NCI-H2029 (cell line): ENCODE results near the gene GPR153.

ENCODE experiments used
- DNase-seq: peaks from one replicate; lab custom pipeline; 2025; lab: John Stamatoyannopoulos, UW

Gene GPR153

DNA sequence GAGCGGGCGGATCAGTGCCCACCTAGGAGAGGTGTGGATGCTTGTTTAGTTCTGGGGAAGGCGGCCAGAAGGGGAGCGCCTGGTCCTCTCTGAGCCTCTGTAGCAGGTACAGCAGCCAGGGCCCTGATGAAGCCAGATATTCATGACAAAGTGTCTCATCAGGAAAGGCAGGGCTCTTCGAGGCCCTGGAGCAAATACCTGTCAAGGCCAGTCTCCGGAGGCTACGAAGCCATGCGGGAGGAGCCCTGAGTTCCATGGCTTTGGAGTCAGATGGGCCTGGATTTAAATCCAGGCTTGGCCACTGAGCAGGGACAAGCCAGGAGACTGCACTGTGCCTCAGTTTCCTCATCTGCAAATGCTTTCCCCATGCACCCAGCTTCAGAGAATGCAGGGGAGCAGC is 25.4 kb upstream of the GPR153 start:
- no peak for DNase-seq

DNA sequence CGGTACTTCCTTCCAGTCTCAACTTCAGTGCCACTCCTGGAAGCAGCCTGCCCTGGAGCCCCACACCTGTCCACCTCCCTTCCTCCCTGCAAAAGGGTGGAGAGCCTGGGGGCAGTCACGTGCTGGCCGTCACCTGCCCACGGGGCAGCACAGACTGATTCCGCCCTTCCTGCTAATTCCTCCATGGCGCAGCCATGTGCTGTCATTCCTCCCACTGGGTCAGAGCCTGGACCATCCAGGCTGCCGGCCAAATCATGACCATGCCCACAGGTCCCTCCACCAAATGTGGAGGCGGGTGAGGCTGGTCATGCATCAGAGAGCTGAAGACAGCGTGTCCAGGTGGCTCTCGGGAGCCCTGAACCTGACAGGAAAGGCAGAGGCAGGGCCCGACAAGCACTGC is 24.4 kb upstream of the GPR153 start:
- DNase-seq = no peak

DNA sequence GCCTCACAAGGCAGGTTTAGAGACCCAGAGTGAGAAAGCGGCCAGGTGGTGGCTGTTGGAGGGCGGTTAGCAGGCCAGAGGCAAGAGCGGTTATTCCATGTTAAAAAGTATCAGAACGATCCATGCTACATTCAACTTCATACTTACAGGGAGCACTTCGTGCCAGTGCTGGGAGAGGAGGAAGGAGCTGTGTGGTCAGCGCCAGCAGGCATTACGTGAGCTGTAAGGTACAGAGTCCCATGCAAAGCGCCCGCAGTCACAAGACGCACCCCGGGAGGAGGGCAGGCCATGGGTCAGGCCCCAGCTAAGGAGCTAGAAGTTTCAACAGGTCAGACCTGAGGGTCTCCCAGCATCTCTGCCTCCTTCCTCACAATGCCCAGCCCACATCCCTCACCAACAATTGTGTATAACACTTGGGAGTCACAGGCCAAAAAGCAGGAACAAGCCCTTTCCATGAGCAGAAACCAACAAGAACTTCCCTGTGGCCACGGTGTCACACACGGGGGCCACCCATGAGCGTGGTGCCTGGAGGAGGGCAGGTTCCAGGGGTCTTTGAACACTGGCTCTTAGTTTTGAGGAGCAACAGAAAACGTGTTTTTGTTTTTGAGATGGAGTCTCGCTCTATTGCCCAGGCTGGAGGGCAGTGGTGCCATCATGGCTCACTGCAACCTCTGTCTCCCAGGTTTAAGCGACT is 21.8 kb upstream of the GPR153 start:
- no peak for DNase-seq

DNA sequence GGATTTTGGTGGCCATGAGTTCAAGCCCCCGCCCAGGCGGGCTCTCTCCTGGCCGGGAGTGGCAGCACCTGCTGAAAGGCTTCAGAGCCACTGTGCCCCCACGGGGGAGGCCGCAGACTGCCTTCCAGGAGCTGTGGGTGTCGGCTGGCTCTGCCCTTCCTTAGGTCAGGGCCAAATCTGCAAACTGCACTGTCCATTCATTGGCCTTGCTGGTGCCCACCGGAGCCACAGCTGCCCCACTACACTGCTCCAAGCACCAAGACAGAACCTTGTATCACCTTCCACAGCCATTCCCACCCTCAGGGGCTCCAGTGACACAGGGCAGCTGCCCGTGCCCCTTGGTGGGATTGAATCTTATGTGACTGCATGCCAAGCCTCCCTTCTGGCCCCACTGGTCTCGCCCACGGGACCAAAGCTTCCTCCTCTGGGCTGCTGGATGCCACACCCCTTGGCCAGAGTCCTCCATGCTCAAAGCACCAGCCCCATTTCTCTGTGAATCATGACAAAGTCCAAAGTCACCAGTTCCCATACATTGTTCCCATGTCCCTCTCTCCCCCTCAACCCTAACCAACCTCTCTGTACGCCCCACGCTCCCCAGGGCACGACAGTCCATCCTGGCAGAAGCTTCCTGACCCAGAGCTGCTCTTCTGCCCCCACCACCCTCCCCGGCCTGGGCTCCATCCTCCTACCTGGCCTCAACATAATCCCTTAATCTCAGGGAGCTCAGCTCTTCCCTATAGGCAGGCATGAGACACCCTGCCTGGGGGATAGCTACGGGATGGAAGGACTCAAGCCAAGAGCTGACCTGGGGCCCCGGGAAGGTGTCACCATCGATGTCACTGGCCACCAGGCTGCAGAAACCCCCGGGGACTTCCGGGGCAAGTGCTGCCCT is 20.9 kb upstream of the GPR153 start:
- DNase-seq = no peak

DNA sequence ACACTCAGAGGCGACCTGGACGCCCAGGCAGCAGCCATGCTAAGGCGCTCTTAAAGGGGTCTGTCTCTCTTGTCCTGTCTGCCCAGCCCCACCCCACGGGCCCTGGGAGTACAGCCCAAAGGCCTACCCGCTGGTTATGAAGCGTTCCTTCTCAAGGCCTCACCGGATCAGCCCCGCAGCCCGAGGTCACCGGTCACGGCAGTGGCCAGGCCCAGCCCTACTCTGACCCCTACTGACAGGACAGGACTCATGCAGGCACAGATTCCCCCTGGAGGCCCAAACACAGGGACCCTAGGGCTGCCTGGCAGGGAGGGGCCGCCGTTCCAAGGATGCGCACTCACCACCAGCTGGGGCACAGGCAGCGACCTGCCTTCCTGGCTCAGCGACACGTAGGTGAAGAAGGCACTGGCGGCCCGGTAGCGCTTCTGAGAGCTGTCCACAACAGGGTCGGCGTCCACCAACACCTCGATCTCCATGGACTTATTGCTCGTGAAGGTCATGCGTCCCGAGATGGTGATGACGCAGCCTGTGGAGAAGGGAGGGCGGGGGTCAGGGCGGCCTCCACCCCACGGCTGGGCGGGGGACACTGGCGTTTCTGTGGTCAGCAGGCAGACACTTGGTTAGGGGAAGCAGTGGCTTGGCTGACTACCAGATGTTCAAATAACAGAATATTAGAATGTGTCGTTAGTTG is 20.0 kb upstream of the GPR153 start:
- no peak for DNase-seq

DNA sequence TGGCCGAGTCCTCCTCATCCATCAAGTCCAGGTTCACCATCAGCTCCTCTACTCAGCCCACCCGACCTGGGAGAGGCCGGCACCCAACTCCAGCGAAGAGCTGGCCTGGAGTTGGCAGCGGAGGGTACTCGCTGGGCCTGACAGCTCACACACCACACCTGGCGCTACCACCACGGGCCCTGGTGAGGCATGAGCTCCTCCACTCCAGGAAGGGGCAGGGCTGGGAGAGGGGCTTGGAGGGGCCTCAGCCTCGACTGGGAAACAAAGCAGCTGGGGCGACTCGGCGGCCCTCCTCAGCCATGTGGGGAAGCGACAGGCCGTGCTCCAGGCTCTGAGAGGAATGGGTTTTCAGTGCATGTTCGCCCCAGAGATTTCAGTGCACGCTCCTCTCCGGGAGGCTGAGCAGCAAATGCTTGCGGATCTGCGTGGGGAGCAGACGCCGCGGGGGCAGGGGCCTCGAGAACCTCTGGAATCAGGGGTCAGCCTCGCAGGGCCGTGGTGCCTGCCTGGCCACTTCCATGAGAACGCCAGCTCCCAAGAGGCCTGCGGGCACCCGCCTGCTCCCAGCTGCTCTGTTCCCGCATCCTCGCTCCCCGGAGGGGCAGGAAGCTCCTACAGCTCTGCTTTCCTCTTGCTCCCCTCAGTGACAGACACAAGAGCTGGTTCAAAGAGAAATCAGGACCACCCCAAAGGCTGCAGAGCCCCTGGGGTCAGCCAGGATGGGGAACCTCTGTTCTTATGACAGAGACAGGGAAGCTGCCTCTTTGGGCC is 18.9 kb upstream of the GPR153 start:
- DNase-seq = no peak

DNA sequence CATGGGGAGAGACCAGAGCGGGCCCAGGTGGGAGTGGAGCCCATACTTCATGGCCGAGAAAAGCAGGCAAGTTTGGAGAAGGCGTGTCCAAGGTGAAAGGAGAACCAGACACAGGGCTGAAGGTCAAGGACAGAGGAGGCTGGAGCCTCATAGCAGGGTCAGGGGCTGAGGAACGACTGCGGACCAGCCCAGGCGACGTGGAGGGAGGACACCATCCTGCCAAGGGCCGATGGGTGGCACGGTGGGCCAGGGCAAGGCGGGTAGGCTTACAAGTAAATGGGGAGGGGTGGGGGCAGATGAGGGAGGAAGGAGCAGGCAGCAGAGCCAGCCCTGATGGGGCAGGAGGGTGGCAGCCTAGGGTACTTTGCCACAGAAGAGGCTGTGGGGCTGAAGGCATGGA is 18.2 kb upstream of the GPR153 start:
- no peak for DNase-seq

DNA sequence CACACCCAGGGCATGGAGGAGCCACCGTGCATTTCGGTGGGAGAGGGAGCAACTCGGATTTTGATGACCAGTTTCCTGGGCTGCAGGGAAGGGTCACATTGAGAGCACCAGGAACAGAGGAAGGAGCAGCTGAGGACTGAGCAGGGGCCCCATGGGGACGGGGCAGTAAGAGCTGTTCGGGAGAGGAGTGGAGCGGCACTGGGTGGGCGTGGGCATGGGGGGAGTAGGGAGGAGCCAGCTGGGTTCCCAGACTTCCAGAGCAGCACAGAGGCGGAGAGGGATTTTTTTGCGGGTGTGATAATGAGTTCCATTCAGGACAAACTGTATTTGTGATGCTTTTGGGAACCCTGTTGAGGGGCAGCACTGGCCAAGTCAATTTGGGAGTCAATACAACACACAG is 17.4 kb upstream of the GPR153 start:
- DNase-seq = no peak

DNA sequence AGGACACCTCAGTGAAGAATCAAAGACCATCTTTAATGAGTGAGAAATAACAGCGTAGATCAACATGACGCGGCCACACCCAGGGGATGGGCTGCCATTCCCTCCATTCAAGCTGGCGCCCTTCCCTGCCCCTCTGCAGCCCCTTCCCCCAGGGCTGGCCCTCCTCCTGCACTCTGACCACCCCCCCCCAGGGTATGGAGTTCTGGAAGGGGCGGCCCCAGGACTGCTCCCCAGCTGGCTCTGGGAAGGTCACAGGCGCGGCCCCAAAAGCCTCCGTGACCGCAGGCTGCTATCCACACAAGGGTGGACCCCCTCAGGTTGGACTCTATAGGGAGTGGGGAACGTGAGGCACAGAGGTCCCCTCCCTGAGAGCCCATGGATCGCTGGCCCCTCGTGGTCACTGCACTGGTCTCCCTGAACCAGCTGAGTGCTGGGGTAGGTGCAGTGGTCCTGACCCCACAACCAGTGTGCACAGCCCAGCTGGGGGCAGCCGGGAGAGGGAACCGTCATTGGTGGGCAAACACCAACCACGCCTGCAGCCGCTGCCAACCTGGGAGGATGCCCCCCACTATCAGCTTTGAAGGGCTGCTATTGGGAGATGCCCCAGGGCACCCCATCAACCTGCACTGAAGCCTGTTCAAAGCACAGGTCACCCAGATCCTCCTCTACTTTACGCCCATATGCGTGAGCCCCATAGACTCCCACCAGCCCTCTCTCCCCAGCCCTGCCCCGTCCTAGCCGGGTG is 16.1 kb upstream of the GPR153 start:
- no peak for DNase-seq

DNA sequence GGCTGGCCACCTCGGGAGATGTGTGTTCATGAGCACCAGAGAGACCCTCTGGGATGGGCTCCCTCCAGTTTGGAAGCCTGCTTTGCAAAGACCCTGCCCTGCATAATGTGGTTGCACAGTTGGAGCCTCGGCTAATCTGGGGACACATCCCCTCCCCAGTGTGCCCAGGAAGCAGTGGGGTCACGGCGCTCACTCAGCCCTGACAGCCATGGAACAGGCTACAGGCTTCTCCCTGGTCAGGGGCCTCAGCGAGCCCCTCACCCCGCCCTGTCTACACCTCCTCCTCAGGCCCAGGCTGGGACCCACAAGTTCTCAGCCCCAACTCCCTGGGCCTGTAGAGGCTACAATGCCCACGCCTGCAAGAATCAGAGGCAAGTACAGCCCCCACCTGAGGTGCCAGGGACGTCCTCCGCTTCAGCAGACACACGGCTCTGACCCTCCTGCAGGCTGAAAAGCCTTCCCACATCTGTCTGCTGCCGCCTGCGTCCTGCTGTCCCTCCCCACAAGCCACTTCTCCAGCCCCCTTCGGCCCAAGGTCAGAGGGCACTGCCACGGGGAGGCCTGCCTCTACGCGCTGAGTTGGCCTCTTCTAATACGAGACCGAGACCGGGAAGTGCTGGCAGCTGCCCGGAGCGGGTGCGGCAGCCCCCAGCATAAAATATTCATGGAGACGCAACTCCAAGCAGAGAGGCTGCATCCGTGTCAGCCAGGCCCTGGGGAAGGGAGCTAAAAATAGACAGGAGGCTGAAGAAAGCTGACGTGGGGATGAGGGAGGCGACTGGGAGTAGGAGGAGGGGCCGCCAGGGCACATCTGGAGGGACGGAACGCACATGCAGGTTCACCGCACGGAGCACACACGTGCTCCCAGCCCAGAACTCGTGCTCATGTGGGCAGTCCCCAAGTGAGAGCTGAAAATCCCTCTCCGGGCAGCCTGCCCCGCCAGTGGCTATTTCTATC is 15.2 kb upstream of the GPR153 start:
- DNase-seq = no peak

DNA sequence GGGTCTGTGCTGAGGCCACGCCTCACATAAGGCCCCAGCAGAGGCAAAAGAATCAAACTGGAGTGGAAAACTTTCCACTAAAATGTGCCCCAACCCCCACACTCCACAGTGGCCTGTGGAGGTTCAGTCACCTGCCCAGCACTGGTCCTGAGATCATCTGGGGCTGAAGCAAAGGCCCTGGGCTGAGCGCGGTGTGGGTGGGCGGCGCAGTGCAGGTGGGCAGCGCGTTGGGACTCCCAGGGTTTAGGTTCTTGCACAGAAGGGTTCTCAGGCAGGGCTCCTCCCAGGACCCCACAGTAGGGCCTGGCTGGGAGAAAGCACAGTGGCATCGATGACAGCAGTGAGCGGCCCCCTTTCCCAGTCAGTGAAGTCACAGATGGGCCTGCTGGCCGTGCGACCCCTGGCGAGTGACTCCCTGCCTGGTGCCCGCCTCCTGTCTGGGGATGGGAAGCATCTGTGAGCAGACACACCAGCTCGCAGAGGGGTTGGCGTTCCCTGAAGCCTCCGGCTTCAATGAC is 13.8 kb upstream of the GPR153 start:
- DNase-seq = no peak

DNA sequence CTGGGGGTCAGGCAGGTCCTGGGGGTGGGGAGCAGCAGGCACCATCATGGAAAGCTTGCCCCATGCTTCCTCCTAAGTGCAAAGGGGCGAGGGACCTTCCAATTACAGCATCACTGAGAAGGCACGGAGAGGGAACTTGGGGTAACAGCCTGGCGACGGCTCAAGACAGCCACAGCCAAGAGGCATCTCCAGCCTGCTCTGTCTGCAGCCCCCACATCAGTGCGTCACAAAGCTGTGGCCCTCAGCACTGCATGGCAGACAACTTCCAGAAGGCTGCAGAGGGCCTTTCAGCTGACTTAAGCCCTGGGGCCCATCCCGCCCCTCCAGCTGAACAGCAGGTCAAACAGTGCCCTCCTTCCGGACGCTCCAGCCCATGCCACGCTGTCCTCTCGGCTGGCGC is 13.2 kb upstream of the GPR153 start:
- no peak for DNase-seq

DNA sequence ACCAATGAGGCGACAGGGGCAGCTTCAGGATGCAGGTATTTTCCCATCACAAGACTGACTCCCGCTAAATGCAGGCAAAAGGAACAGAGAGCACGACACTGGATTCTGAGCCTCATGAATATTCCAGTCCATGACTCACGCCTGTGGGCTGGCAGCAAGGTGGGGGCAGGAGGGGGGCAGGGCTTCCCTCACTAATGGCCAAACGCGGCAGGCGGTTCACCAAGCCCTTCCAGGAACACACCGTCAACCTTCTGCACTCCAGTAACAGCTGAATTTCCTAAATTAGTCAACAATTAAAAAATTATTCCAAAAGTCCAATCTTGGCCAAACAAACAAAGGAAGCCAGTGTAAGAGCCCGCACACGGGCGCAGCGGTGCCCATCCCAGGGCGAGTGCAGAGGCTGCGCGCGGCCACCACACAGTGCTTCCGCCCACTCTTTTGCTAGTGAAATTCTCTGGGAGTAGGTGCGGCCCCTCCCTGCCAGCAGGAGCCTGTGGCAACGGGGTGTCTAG is 12.5 kb upstream of the GPR153 start:
- no peak for DNase-seq

DNA sequence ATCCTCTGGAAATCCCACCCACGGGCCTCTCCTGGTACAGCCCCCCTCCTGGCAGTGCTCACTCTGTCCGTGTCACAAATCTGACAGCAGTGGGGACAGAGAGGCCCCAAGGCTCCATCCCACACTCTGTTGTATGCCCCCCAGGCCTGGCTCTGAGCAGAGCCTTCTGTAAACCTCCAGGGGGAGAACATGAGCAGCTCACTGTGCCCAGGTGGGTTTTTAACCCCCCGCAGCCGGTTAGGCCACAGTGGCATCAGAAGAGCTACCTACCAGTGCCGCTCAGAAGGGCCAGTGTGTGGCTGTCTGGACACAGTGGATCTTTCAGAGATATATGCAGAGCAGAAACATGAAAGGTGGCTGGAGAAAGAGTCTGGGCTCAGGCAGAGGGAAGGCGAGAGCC is 12.0 kb upstream of the GPR153 start:
- no peak for DNase-seq

DNA sequence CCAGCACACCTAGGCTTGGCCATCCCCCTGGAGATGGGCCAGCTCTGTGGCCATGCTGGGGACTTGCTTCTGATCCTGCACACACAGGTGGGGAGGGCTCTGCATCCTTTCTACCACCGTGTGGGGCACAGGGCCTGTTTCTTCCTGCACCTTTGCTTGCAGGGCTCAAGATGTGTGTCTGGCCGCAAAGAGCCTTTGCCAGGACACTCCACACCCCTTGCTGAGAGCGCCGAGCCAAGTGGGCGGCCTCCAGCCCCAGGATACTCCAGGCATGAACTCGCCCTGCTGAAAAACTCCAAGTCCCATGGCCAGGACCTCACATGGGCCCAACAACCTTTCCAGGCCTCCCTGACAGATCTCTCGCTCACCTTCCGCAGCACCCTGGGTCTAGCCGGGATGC is 11.6 kb upstream of the GPR153 start:
- no peak for DNase-seq

DNA sequence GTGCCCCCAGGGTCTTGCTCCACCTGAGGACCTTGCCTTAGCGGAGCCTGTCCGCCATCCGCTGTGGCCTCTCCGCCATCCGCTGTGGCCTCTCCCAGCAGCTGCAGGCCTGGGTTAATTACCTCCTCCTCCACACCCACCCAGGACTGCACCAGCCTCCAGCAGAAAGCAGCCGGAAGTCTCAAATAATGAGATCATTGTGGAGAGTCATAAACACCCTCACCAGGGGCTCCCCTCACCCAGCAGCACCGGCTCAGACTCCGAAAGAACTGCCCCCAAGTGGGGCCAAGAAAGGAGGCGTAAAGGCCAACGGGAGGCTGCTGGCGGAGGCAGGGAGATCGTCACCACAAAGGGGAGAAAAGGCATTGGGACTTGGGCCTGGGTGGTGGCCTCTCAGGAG is 10.7 kb upstream of the GPR153 start:
- DNase-seq = no peak

DNA sequence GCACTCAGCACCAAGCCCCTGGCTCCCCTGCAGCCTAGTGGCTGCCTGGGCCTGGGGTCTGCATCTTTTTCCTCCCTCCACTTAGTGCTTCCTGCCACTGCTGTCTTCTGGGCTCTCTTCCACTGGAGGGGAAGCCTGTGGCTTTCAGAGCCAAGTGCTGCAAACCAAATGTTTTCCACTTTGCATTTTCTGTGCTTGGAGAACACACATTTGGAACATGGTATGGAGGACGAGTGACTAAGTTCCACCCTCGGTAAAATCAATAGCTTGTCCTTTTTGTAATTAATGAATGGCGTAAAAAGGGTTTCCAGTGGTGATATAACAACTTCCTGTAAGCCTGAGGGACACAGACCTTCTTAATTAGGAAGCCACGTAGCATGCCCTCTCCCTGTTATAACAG is 10.1 kb upstream of the GPR153 start:
- DNase-seq = no peak

DNA sequence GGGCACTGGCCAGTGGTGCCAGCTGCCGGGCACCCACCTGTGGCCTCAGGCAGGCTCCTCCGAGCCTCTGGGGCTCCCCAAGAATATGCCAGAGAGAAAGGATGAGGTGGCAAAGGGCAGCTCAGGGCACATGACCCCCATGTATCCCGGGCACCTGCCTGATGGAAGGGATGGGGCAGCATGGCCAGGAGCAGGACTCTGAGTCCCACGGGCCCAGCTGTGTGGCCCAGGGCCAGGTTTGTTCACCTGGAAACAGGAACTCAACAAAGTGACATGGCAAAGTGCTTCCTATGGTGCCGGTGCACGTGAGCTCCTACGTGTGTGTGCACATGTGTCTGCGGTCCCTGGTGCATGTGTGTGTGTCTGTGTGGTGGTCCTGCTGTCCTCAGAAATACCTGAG is 9.5 kb upstream of the GPR153 start:
- peak; percentile 51 for DNase-seq

DNA sequence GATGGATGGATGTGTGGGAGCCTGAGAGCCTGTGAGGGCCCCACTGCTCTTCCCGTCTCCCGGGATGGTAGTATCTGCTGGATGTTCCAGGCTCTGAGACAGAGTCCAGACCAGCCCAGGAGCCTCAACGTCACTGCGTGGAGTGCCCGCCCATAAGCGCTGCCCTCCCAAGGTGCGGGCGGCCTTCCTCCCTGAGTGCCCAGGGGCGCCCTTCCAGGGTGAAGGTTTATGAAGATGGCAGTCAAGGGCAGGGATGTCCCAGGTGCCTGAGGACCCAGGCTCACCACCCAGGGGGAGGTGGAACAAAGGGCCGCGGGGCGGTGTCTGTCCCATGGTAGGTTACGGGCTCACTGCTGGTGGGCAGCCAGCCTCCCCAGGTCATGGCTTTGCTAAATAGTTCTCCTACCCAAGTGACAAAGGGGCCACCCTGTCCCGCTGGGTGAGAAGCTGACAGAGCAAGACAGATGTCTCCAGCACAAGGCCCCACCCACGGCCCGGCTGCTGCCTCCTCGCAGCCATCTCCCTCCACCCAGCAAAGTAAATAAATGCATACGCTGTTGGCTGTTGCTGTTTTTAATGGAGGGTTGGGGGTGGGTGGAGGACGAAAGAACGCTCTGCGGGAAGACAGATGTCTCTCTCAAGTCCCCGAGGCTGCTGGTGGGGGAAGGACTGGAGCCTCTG is 9.0 kb upstream of the GPR153 start:
- no peak for DNase-seq
